OCI-LY1 (cell line): Measurements from ENCODE around the gene RTCB.

Experiments used
- CTCF ChIP-seq: fragments of 200-600 bp; sonication (generic), shearing (Covaris generic); IDR thresholded peaks from 2 replicates; pipeline ENCODE4 v1.5.1; 2017; ENCODE audit warnings: mild to moderate bottlenecking, antibody characterized with exemption, low read length, moderate library complexity, mixed read lengths
- EZH2 ChIP-seq: fragments of 200-600 bp; sonication (generic), shearing (Covaris generic); IDR thresholded peaks from 2 replicates; pipeline ENCODE4 v1.8.0; 2017; ENCODE audit warnings: borderline replicate concordance, mixed run types, mild to moderate bottlenecking, antibody characterized with exemption, low read length, moderate library complexity, mixed read lengths

GRCh38 chr22:32342977-32343376 is 69.1 kb downstream of the RTCB start:
- TF ChIP-seq CTCF (no peak), EZH2 (no peak)
